Panc1 (cell line): ENCODE measurements around the gene LSM14A. TPM values are rescaled to one million over a fixed set of nuclear protein-coding genes. Genes with fewer than 3 reads are reported as not detected.

Experiments used
- ATAC-seq: fragments of 200-7000 bp; cut with Tn5 transposase; 2 replicates; pipeline ENCODE4 v1.9.1; 2020; ENCODE audit warnings: mild to moderate bottlenecking, moderate library complexity
- BruUV-seq: library from RNA; stranded (reverse); fragments of 400-500 nt; replicated peaks from 2 replicates; lab custom pipeline; 2021; lab: Mats Ljungman, UMichigan
- CTCF ChIA-PET: fragments of 300-600 bp; sonication (Branson Sonifier 250); formaldehyde crosslinking; loops from one replicate; lab custom pipeline; 2022; ENCODE audit warnings: antibody characterized with exemption; lab: Charles Lee
- POLR2A ChIA-PET: fragments of 300-600 bp; sonication (Branson Sonifier 250); formaldehyde crosslinking; loops from one replicate; lab custom pipeline; 2022; ENCODE audit warnings: antibody characterized with exemption; lab: Charles Lee
- DNase-seq: peaks from one replicate; pipeline ENCODE4 v3.0.0-alpha.2; 2010; ENCODE audit warnings: low read depth, low spot score
- H3K27ac ChIP-seq: 2 replicates; pipeline ENCODE4 v1.5.1; 2011; ENCODE audit warnings: mild to moderate bottlenecking, low read length, inconsistent platforms
- H3K27me3 ChIP-seq: fragments of 200-500 bp; sonication (Bioruptor generic); 2 replicates; pipeline ENCODE4 v1.6.0; 2014; ENCODE audit warnings: low read length, inconsistent platforms; ENCODE audit not compliant: control insufficient read depth, insufficient read depth
- H3K36me3 ChIP-seq: fragments of 200-500 bp; sonication (Bioruptor generic); 2 replicates; pipeline ENCODE4 v1.5.1; 2014; ENCODE audit warnings: inconsistent platforms, mild to moderate bottlenecking, low read length, moderate library complexity; ENCODE audit not compliant: control insufficient read depth, insufficient read depth
- H3K4me1 ChIP-seq: 2 replicates; pipeline ENCODE4 v1.5.1; 2011; ENCODE audit warnings: inconsistent platforms, mild to moderate bottlenecking, low read length, moderate library complexity; ENCODE audit not compliant: control insufficient read depth, insufficient read depth
- H3K4me3 ChIP-seq, 2 experiments: 2 replicates each; pipeline ENCODE4 v1.5.1; 2011 to 2012; ENCODE audit warnings: low read depth in 2 of 2, low read length in 2 of 2, mild to moderate bottlenecking in 2 of 2, inconsistent platforms in 1 of 2, moderate library complexity in 1 of 2
- H3K9me3 ChIP-seq: fragments of 200-500 bp; sonication (Bioruptor generic); 2 replicates; pipeline ENCODE4 v1.5.1; 2014; ENCODE audit warnings: low read depth, mild to moderate bottlenecking, inconsistent platforms, low read length, moderate library complexity; ENCODE audit not compliant: control insufficient read depth, insufficient read depth
- CTCF ChIP-seq: fragments of 450-650 bp; IDR thresholded peaks from 2 replicates; pipeline ENCODE4 v1.5.1; 2017; ENCODE audit warnings: mild to moderate bottlenecking
- REST ChIP-seq, 2 experiments: IDR thresholded peaks; 2 replicates each; pipeline ENCODE4 v1.6.1; 2011 to 2012; ENCODE audit warnings: low read depth in 2 of 2, control low read depth in 1 of 2, low read length in 1 of 2, mild to moderate bottlenecking in 1 of 2, moderate library complexity in 1 of 2; ENCODE audit not compliant: insufficient read depth in 1 of 2
- SIN3A ChIP-seq: IDR thresholded peaks from 2 replicates; pipeline ENCODE4 v1.6.1; 2012; ENCODE audit warnings: low read depth, mild to moderate bottlenecking, low read length, moderate library complexity, borderline replicate concordance; ENCODE audit not compliant: insufficient read depth
- TCF7L2 ChIP-seq: IDR thresholded peaks from 2 replicates; pipeline ENCODE4 v1.6.1; 2011; ENCODE audit warnings: mild to moderate bottlenecking, low read depth, low read length, inconsistent platforms
- in situ Hi-C: cut with HindIII; loops from 2 replicates; pipeline ENCODE4 v1.10.0; 2016; ENCODE audit warnings: low sequenced_read_pairs, low pct_unique_long_range_greater_than_20kb
- intact Hi-C: fragments of 100-400 bp; cut with micrococcal nuclease; formaldehyde crosslinking; loops from one replicate; pipeline ENCODE4 v1.10.0; 2022; ENCODE audit not compliant: unreplicated experiment
- total RNA-seq: library from RNA; stranded (reverse); gene quantifications from one replicate; pipeline ENCODE4 v1.2.1, GENCODE V29; 2021; ENCODE audit not compliant: unreplicated experiment

The LSM14A gene
- total RNA-seq, 1 experiment from 2014 or later = 152 TPM

GRCh38 chr19:34149873-34150272 lies 22.4 kb upstream of the LSM14A start:
- no TSS peak for BruUV-seq
- ATAC-seq (no peak), DNase-seq (no peak)
- Histone ChIP-seq H3K4me1 (no peaks in the 10 kb centered on the region), H3K27ac (no peak overlapping the region), H3K36me3 (no peaks in the 10 kb centered on the region), H3K27me3 (no peaks in the 10 kb centered on the region), H3K9me3 (no peaks in the 10 kb centered on the region), H3K4me3 (no peak overlapping the region)
- no peak for TF ChIP-seq REST (IDR thresholded peaks at IDR 0.05; ENCODE audit: insufficient read depth in 1 of 2, low read depth in 2 of 2, low read length in 1 of 2)
- no peak for TF ChIP-seq TCF7L2
- in situ Hi-C loops = no loop called here
- intact Hi-C loops = loop anchor here (10.0 kb wide), 1 partner anchor 105 kb away; no protein-coding TSS in a partner anchor
- CTCF ChIA-PET = interaction anchor here (0.6 kb wide), 1 partner anchor 138 kb away, joined by 3 read pairs; no protein-coding TSS in a partner anchor
- POLR2A ChIA-PET = interaction anchor here (0.7 kb wide), 1 partner anchor 9 kb away, joined by 3 read pairs; no protein-coding TSS in a partner anchor

- Histone ChIP-seq H3K4me3 (no peak overlapping the region), H3K36me3 (no peaks in the 10 kb centered on the region), H3K9me3 (no peaks in the 10 kb centered on the region), H3K27me3 (no peaks in the 10 kb centered on the region), H3K27ac (no peak overlapping the region), H3K4me1 (no peaks in the 10 kb centered on the region)
- in situ Hi-C loops (no loop called here), intact Hi-C loops (no loop called here)
- ChIA-PET CTCF (no interaction called here), POLR2A (no interaction called here)
- ATAC-seq = no peak
- TF ChIP-seq CTCF = no peak
- TF ChIP-seq SIN3A = no peak
- no peak for TF ChIP-seq REST (IDR thresholded peaks at IDR 0.05; ENCODE audit: insufficient read depth in 1 of 2, low read depth in 2 of 2, low read length in 1 of 2)
- DNase-seq = no peak
- BruUV-seq = no TSS peak
Measured at GRCh38 chr19:34150558-34150957, 21.7 kb upstream of the LSM14A start.
